Panc1 (cell line): ENCODE results near the gene SLC35G2. TPM values are rescaled to one million over a fixed set of nuclear protein-coding genes. Genes with fewer than 3 reads are reported as not detected.
"Not testable (repeated sequence)": the region's sequence is repeated elsewhere in the genome, so short reads cannot be mapped to it uniquely, and the experiment has no call there.

ENCODE experiments used
- ATAC-seq: fragments of 200-7000 bp; cut with Tn5 transposase; 2 replicates; pipeline ENCODE4 v1.9.1; 2020; ENCODE audit warnings: mild to moderate bottlenecking, moderate library complexity
- BruUV-seq: library from RNA; stranded (reverse); fragments of 400-500 nt; replicated peaks from 2 replicates; lab custom pipeline; 2021; lab: Mats Ljungman, UMichigan
- CTCF ChIA-PET: fragments of 300-600 bp; sonication (Branson Sonifier 250); formaldehyde crosslinking; loops from one replicate; lab custom pipeline; 2022; ENCODE audit warnings: antibody characterized with exemption; lab: Charles Lee
- POLR2A ChIA-PET: fragments of 300-600 bp; sonication (Branson Sonifier 250); formaldehyde crosslinking; loops from one replicate; lab custom pipeline; 2022; ENCODE audit warnings: antibody characterized with exemption; lab: Charles Lee
- DNase-seq: peaks from one replicate; pipeline ENCODE4 v3.0.0-alpha.2; 2010; ENCODE audit warnings: low read depth, low spot score
- H3K27ac ChIP-seq: 2 replicates; pipeline ENCODE4 v1.5.1; 2011; ENCODE audit warnings: mild to moderate bottlenecking, low read length, inconsistent platforms
- H3K27me3 ChIP-seq: fragments of 200-500 bp; sonication (Bioruptor generic); 2 replicates; pipeline ENCODE4 v1.6.0; 2014; ENCODE audit warnings: low read length, inconsistent platforms; ENCODE audit not compliant: control insufficient read depth, insufficient read depth
- H3K36me3 ChIP-seq: fragments of 200-500 bp; sonication (Bioruptor generic); 2 replicates; pipeline ENCODE4 v1.5.1; 2014; ENCODE audit warnings: inconsistent platforms, mild to moderate bottlenecking, low read length, moderate library complexity; ENCODE audit not compliant: control insufficient read depth, insufficient read depth
- H3K4me1 ChIP-seq: 2 replicates; pipeline ENCODE4 v1.5.1; 2011; ENCODE audit warnings: inconsistent platforms, mild to moderate bottlenecking, low read length, moderate library complexity; ENCODE audit not compliant: control insufficient read depth, insufficient read depth
- H3K4me3 ChIP-seq, 2 experiments: 2 replicates each; pipeline ENCODE4 v1.5.1; 2011 to 2012; ENCODE audit warnings: low read depth in 2 of 2, low read length in 2 of 2, mild to moderate bottlenecking in 2 of 2, inconsistent platforms in 1 of 2, moderate library complexity in 1 of 2
- H3K9me3 ChIP-seq: fragments of 200-500 bp; sonication (Bioruptor generic); 2 replicates; pipeline ENCODE4 v1.5.1; 2014; ENCODE audit warnings: low read depth, mild to moderate bottlenecking, inconsistent platforms, low read length, moderate library complexity; ENCODE audit not compliant: control insufficient read depth, insufficient read depth
- POLR2AphosphoS5 ChIP-seq: IDR thresholded peaks from 2 replicates; pipeline ENCODE4 v1.6.1; 2012; ENCODE audit warnings: mild to moderate bottlenecking, low read depth, low read length, moderate library complexity
- SIN3A ChIP-seq: IDR thresholded peaks from 2 replicates; pipeline ENCODE4 v1.6.1; 2012; ENCODE audit warnings: low read depth, mild to moderate bottlenecking, low read length, moderate library complexity, borderline replicate concordance; ENCODE audit not compliant: insufficient read depth
- TCF7L2 ChIP-seq: IDR thresholded peaks from 2 replicates; pipeline ENCODE4 v1.6.1; 2011; ENCODE audit warnings: mild to moderate bottlenecking, low read depth, low read length, inconsistent platforms
- in situ Hi-C: cut with HindIII; loops from 2 replicates; pipeline ENCODE4 v1.10.0; 2016; ENCODE audit warnings: low sequenced_read_pairs, low pct_unique_long_range_greater_than_20kb
- intact Hi-C: fragments of 100-400 bp; cut with micrococcal nuclease; formaldehyde crosslinking; loops from one replicate; pipeline ENCODE4 v1.10.0; 2022; ENCODE audit not compliant: unreplicated experiment
- total RNA-seq: library from RNA; stranded (reverse); gene quantifications from one replicate; pipeline ENCODE4 v1.2.1, GENCODE V29; 2021; ENCODE audit not compliant: unreplicated experiment
- TF ChIP-seq, protein P1 (sequence below), 2 experiments: IDR thresholded peaks; 2 replicates each; pipeline ENCODE4 v1.6.1; 2011 to 2012; ENCODE audit warnings: low read depth in 2 of 2, control low read depth in 1 of 2, low read length in 1 of 2, mild to moderate bottlenecking in 1 of 2, moderate library complexity in 1 of 2; ENCODE audit not compliant: insufficient read depth in 1 of 2
- TF ChIP-seq, protein P2 (sequence below): fragments of 450-650 bp; IDR thresholded peaks from 2 replicates; pipeline ENCODE4 v1.5.1; 2017; ENCODE audit warnings: mild to moderate bottlenecking

Gene SLC35G2
- total RNA-seq, 1 experiment from 2014 or later, result 15.0 TPM

DNA sequence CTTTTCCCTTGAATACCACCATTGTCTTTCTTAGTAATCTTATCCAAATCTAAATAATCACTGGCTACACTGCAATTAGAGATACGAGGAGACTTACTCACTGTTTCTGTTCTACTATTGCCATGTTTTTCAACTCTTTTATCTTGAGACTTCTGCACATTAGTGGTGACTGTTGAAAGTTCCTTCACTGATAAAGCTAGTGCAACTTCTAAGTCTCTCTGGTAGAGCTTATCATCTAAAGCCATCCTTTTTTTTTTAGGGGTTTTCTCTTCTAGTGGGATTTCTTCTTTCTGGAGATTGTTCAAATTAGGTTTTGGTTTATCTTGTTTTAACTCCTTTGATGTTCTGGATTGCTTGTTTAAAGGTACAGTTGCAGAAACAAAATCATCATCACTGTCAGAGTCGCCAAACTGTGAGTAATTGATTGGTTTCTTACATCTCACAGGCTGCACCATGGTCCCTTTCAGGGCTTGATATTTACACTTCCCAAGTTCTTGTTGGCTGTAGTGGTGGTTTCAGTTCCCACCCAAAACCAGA is 80.8 kb downstream of the SLC35G2 start:
- Histone ChIP-seq H3K4me1 (peaks cover 5% of the 10 kb centered on the region; the same call in 1 of the 2 replicates), H3K4me3 (no peak overlapping the region), H3K36me3 (no peaks in the 10 kb centered on the region), H3K27me3 (no peaks in the 10 kb centered on the region), H3K9me3 (peaks cover 3% of the 10 kb centered on the region; the same call in 1 of the 2 replicates), H3K27ac (no peak overlapping the region)
- TF ChIP-seq POLR2AphosphoS5, result no peak
- no peak for TF ChIP-seq SIN3A
- TF ChIP-seq, protein P1, sequence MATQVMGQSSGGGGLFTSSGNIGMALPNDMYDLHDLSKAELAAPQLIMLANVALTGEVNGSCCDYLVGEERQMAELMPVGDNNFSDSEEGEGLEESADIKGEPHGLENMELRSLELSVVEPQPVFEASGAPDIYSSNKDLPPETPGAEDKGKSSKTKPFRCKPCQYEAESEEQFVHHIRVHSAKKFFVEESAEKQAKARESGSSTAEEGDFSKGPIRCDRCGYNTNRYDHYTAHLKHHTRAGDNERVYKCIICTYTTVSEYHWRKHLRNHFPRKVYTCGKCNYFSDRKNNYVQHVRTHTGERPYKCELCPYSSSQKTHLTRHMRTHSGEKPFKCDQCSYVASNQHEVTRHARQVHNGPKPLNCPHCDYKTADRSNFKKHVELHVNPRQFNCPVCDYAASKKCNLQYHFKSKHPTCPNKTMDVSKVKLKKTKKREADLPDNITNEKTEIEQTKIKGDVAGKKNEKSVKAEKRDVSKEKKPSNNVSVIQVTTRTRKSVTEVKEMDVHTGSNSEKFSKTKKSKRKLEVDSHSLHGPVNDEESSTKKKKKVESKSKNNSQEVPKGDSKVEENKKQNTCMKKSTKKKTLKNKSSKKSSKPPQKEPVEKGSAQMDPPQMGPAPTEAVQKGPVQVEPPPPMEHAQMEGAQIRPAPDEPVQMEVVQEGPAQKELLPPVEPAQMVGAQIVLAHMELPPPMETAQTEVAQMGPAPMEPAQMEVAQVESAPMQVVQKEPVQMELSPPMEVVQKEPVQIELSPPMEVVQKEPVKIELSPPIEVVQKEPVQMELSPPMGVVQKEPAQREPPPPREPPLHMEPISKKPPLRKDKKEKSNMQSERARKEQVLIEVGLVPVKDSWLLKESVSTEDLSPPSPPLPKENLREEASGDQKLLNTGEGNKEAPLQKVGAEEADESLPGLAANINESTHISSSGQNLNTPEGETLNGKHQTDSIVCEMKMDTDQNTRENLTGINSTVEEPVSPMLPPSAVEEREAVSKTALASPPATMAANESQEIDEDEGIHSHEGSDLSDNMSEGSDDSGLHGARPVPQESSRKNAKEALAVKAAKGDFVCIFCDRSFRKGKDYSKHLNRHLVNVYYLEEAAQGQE (IDR thresholded peaks at IDR 0.05; ENCODE audit: insufficient read depth in 1 of 2, low read depth in 2 of 2, low read length in 1 of 2), result no peak
- TF ChIP-seq, protein P2, sequence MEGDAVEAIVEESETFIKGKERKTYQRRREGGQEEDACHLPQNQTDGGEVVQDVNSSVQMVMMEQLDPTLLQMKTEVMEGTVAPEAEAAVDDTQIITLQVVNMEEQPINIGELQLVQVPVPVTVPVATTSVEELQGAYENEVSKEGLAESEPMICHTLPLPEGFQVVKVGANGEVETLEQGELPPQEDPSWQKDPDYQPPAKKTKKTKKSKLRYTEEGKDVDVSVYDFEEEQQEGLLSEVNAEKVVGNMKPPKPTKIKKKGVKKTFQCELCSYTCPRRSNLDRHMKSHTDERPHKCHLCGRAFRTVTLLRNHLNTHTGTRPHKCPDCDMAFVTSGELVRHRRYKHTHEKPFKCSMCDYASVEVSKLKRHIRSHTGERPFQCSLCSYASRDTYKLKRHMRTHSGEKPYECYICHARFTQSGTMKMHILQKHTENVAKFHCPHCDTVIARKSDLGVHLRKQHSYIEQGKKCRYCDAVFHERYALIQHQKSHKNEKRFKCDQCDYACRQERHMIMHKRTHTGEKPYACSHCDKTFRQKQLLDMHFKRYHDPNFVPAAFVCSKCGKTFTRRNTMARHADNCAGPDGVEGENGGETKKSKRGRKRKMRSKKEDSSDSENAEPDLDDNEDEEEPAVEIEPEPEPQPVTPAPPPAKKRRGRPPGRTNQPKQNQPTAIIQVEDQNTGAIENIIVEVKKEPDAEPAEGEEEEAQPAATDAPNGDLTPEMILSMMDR, result no peak
- no peak for TF ChIP-seq TCF7L2
- BruUV-seq, result no TSS peak
- ChIA-PET POLR2A (no interaction called here), CTCF (no interaction called here)
- ATAC-seq, result no peak
- intact Hi-C loops (no loop called here), in situ Hi-C loops (no loop called here)
- DNase-seq, result no peak

GRCh38 chr3:136900694-136901093 is 81.8 kb downstream of the SLC35G2 start:
- POLR2A ChIA-PET, DNase-seq, H3K27ac ChIP-seq, H3K4me1 ChIP-seq, intact Hi-C loops, H3K4me3 ChIP-seq, in situ Hi-C loops, H3K27me3 ChIP-seq, CTCF ChIA-PET, BruUV-seq, H3K9me3 ChIP-seq, ATAC-seq, H3K36me3 ChIP-seq: not testable (repeated sequence)

DNA sequence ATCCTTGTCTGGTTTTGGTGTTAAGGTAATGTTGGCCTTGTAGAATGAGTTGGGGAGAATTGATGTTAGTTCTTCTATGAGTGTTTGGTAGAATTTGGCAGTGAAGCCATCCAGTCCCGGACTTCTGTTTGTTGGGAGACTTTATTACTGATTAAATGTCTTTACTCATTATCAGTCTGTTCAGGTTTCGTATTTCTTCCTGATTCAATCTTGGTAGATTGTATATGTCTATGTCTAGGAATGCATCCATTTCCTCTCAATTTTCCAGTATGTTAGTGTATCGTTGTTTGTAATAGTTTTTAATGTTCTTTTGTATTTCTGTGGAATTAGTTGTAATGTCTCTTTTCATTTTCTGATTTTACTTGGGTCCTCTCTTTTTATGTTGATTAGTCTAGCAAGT is 82.5 kb downstream of the SLC35G2 start:
- no peaks in the 10 kb centered on the region for H3K36me3 ChIP-seq
- POLR2A ChIA-PET, result no interaction called here
- TF ChIP-seq, protein P2, result no peak
- TF ChIP-seq TCF7L2, result no peak
- no peak for ATAC-seq
- H3K4me1 ChIP-seq, result peaks cover 5% of the 10 kb centered on the region; the same call in 1 of the 2 replicates
- DNase-seq, result no peak
- H3K4me3 ChIP-seq, result no peak overlapping the region
- H3K27ac ChIP-seq, result no peak overlapping the region
- CTCF ChIA-PET, result no interaction called here
- BruUV-seq, result no TSS peak
- peaks cover 3% of the 10 kb centered on the region; the same call in 1 of the 2 replicates for H3K9me3 ChIP-seq
- intact Hi-C loops, result no loop called here
- in situ Hi-C loops, result no loop called here
- no peaks in the 10 kb centered on the region for H3K27me3 ChIP-seq

- intact Hi-C loops, BruUV-seq, POLR2A ChIA-PET, H3K9me3 ChIP-seq, H3K4me3 ChIP-seq, ATAC-seq, in situ Hi-C loops, H3K27ac ChIP-seq, DNase-seq, H3K4me1 ChIP-seq, CTCF ChIA-PET, H3K36me3 ChIP-seq, H3K27me3 ChIP-seq: not testable (repeated sequence)
Observed at GRCh38 chr3:136902530-136902929, 83.6 kb downstream of the SLC35G2 start.
